GM21360 (cell line): ENCODE data around the gene FA2H.
"Not testable (repeated sequence)": the region's sequence is repeated elsewhere in the genome, so short reads cannot be mapped to it uniquely, and the experiment has no call there.

Experiments
- ATAC-seq: cut with Tn5 transposase; IDR thresholded peaks from one replicate; pipeline ENCODE4 v1.9.1; 2021; ENCODE audit warnings: mild to moderate bottlenecking, moderate library complexity; ENCODE audit not compliant: unreplicated experiment

The FA2H gene

GRCh38 chr16:74725651-74726455 is 48.8 kb downstream of the FA2H start:
- ATAC-seq, result no peak

- no peak for ATAC-seq
Measured at GRCh38 chr16:74724820-74725549, 49.6 kb downstream of the FA2H start.

GRCh38 chr16:74723256-74723655 is 51.4 kb downstream of the FA2H start:
- ATAC-seq, result no peak

- ATAC-seq, result not testable (repeated sequence)
Measured at GRCh38 chr16:74722156-74722555, 52.5 kb downstream of the FA2H start.

- ATAC-seq, result no peak
Measured at GRCh38 chr16:74721716-74722115, 52.9 kb downstream of the FA2H start.

- no peak for ATAC-seq
Measured at GRCh38 chr16:74720579-74720978, 54.0 kb downstream of the FA2H start.

GRCh38 chr16:74718741-74719610 is 55.6 kb downstream of the FA2H start:
- no peak for ATAC-seq

GRCh38 chr16:74718140-74718539 is 56.5 kb downstream of the FA2H start:
- no peak for ATAC-seq

- ATAC-seq, result no peak
Measured at GRCh38 chr16:74717367-74717766, 57.3 kb downstream of the FA2H start.

- ATAC-seq, result no peak
Measured at GRCh38 chr16:74716355-74716754, 58.3 kb downstream of the FA2H start.

GRCh38 chr16:74713876-74714275 is 60.7 kb downstream of the FA2H start:
- no peak for ATAC-seq

GRCh38 chr16:74713325-74713724 is 61.3 kb downstream of the FA2H start:
- ATAC-seq, result no peak

GRCh38 chr16:74711938-74712337 is 62.7 kb downstream of the FA2H start:
- ATAC-seq, result no peak

- ATAC-seq, result no peak
Measured at GRCh38 chr16:74710401-74710800, 64.2 kb downstream of the FA2H start.

- ATAC-seq, result peak; percentile 85
Measured at GRCh38 chr16:74709441-74709877, 65.2 kb downstream of the FA2H start.

- peak; percentile 37 for ATAC-seq
Measured at GRCh38 chr16:74700438-74701225, 74.0 kb downstream of the FA2H start, which contains the start of gene MLKL. MLKL (minus strand) TSS chr16:74700862; CDS start chr16:74695757, 5,105 bp downstream.

GRCh38 chr16:74700116-74700437 is 74.5 kb downstream of the FA2H start:
- ATAC-seq, result no peak

- ATAC-seq, result no peak
Measured at GRCh38 chr16:74699666-74700065, 75.0 kb downstream of the FA2H start.

- no peak for ATAC-seq
Measured at GRCh38 chr16:74698222-74698621, 76.4 kb downstream of the FA2H start.
